ENCODE data around the gene SLC35E2B. TPM values are rescaled to one million over a fixed set of nuclear protein-coding genes. Genes with fewer than 3 reads are reported as not detected.

SLC35E2B gene
- polyA plus RNA-seq, 3 donors: 12.2 to 29.2 (median 17.7) TPM

- H3K4me1 Mint-ChIP-seq: peaks cover 2% of the 10 kb centered on the region
- Histone ChIP-seq H2AFZ (ENCODE audit: insufficient read depth, low read depth, low read length, poor library complexity, severe bottlenecking) (no peak overlapping the region), H3K9me3 (replicated peaks in 1 of 2; ENCODE audit: control insufficient read depth in 1 of 2, insufficient read depth in 1 of 2, low read length in 2 of 2) (no peaks in the 10 kb centered on the region), H3K4me3 (replicated peaks in 1 of 3; ENCODE audit: low read depth in 2 of 3, low read length in 3 of 3) (no peak overlapping the region), H3K4me1 (ENCODE audit: control insufficient read depth in 1 of 2, insufficient read depth in 2 of 2, low read length in 2 of 2) (peaks cover 3 to 9% of the 10 kb centered on the region in 2 donors), H4K20me1 (ENCODE audit: insufficient read depth, low read length) (no peaks in the 10 kb centered on the region), H3K27ac (ENCODE audit: low read depth in 1 of 2, low read length in 2 of 2) (no peak overlapping the region), H3K36me3 (replicated peaks in 1 of 2; ENCODE audit: control insufficient read depth in 1 of 2, insufficient read depth in 2 of 2, low read length in 2 of 2) (no peaks in the 10 kb centered on the region), H3K9ac (ENCODE audit: insufficient read depth, low read length, poor library complexity, severe bottlenecking) (no peak overlapping the region), H3K79me2 (ENCODE audit: insufficient read depth, low read length) (no peaks in the 10 kb centered on the region), H3K27me3 (ENCODE audit: control insufficient read depth in 2 of 2, insufficient read depth in 2 of 2, low read length in 2 of 2) (peaks cover 11 to 30% of the 10 kb centered on the region in 2 donors), H3K4me2 (replicated peaks; ENCODE audit: extremely low read depth, low read length, poor library complexity, severe bottlenecking) (no peak overlapping the region)
- peaks cover 0 to 11% (median 3%) of the 10 kb centered on the region in 7 donors for H3K9me3 Mint-ChIP-seq
- WGBS (ENCODE audit: insufficient coverage): 19% methylated on average over 26 of the region's 48 CpGs
- H3K27ac Mint-ChIP-seq: no peak overlapping the region
- peaks cover 4 to 12% of the 10 kb centered on the region in 2 donors for H3K36me3 Mint-ChIP-seq
- intact Hi-C loops (cut with micrococcal nuclease): no loop called here
- peaks cover 14 to 44% (median 22%) of the 10 kb centered on the region in 3 donors for H3K27me3 Mint-ChIP-seq (ENCODE audit: low read depth in 3 of 3)
- peak overlapping the region in 1 of 2 donors; percentile 26 for H3K4me3 Mint-ChIP-seq
- peak in 1 of 3 donors; percentile 8 for DNase-seq
- no peak for TF ChIP-seq CTCF (IDR thresholded peaks at IDR 0.05)
Observed at GRCh38 chr1:1629430-1630190, 63.0 kb downstream of the SLC35E2B start.

- H3K4me2 ChIP-seq (replicated peaks; ENCODE audit: extremely low read depth, low read length, poor library complexity, severe bottlenecking): no peak overlapping the region
- 28% methylated on average over 47 of the region's 53 CpGs for WGBS (ENCODE audit: insufficient coverage)
Observed at GRCh38 chr1:1628754-1629429, 63.7 kb downstream of the SLC35E2B start.

More at GRCh38 chr1:1628754-1629429, 63.7 kb downstream of the SLC35E2B start:
- no peak overlapping the region for H2AFZ ChIP-seq (ENCODE audit: insufficient read depth, low read depth, low read length, poor library complexity, severe bottlenecking)
- H3K9me3 Mint-ChIP-seq: peaks cover 0 to 11% (median 3%) of the 10 kb centered on the region in 7 donors
- H3K4me3 Mint-ChIP-seq: peak overlapping the region in 1 of 2 donors; percentile 35
- no peaks in the 10 kb centered on the region for H4K20me1 ChIP-seq (ENCODE audit: insufficient read depth, low read length)
- H3K9me3 ChIP-seq (replicated peaks in 1 of 2; ENCODE audit: control insufficient read depth in 1 of 2, insufficient read depth in 1 of 2, low read length in 2 of 2): no peaks in the 10 kb centered on the region
- peaks cover 14 to 44% (median 22%) of the 10 kb centered on the region in 3 donors for H3K27me3 Mint-ChIP-seq (ENCODE audit: low read depth in 3 of 3)
- H3K36me3 ChIP-seq (replicated peaks in 1 of 2; ENCODE audit: control insufficient read depth in 1 of 2, insufficient read depth in 2 of 2, low read length in 2 of 2): no peaks in the 10 kb centered on the region
- intact Hi-C loops (cut with micrococcal nuclease): no loop called here
- peaks cover 11 to 30% of the 10 kb centered on the region in 2 donors for H3K27me3 ChIP-seq (ENCODE audit: control insufficient read depth in 2 of 2, insufficient read depth in 2 of 2, low read length in 2 of 2)
- no peak overlapping the region for H3K27ac ChIP-seq (ENCODE audit: low read depth in 1 of 2, low read length in 2 of 2)
- peaks cover 3 to 9% of the 10 kb centered on the region in 2 donors for H3K4me1 ChIP-seq (ENCODE audit: control insufficient read depth in 1 of 2, insufficient read depth in 2 of 2, low read length in 2 of 2)
- peak in 1 of 3 donors; percentile 3 for DNase-seq
- H3K9ac ChIP-seq (ENCODE audit: insufficient read depth, low read length, poor library complexity, severe bottlenecking): no peak overlapping the region
- no peak overlapping the region for H3K4me3 ChIP-seq (replicated peaks in 1 of 3; ENCODE audit: low read depth in 2 of 3, low read length in 3 of 3)
- peaks cover 2% of the 10 kb centered on the region for H3K4me1 Mint-ChIP-seq
- TF ChIP-seq CTCF (IDR thresholded peaks at IDR 0.05): no peak
- H3K79me2 ChIP-seq (ENCODE audit: insufficient read depth, low read length): no peaks in the 10 kb centered on the region
- H3K36me3 Mint-ChIP-seq: peaks cover 4 to 12% of the 10 kb centered on the region in 2 donors
- no peak overlapping the region for H3K27ac Mint-ChIP-seq

Data from CD14-positive monocyte (primary cell).